ENCODE measurements around the gene KLLN. TPM values are rescaled to one million over a fixed set of nuclear protein-coding genes. Genes with fewer than 3 reads are reported as not detected.

Gene KLLN
- total and polyA plus RNA-seq, 9 of the 15 experiments (the other 6 are each of a cell fraction or from before 2014, with no cell fraction given): 0.07 to 0.40 (median 0.25) TPM

DNA sequence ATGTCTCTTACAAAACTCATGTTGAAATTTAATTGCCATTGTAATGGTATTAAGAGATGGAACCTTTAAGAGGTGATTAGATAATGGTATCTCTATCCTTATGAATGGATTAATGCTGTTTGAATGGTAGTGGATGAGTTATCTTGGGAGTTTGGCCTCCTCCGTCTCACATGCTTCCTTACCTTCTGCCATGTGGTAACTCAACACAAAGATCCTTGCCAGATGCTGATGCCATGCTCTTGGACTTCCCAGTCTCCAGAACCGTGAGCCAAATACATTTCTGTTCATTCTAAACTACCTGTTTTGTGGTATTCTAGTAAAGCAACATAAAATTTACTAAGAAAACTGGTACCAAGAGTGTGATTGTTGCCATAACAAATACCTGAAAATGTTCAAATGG lies 23.3 kb upstream of the KLLN start (continued):
- no peak for TF ChIP-seq NFE2 (IDR thresholded peaks at IDR 0.05; ENCODE audit: low read depth)

DNA sequence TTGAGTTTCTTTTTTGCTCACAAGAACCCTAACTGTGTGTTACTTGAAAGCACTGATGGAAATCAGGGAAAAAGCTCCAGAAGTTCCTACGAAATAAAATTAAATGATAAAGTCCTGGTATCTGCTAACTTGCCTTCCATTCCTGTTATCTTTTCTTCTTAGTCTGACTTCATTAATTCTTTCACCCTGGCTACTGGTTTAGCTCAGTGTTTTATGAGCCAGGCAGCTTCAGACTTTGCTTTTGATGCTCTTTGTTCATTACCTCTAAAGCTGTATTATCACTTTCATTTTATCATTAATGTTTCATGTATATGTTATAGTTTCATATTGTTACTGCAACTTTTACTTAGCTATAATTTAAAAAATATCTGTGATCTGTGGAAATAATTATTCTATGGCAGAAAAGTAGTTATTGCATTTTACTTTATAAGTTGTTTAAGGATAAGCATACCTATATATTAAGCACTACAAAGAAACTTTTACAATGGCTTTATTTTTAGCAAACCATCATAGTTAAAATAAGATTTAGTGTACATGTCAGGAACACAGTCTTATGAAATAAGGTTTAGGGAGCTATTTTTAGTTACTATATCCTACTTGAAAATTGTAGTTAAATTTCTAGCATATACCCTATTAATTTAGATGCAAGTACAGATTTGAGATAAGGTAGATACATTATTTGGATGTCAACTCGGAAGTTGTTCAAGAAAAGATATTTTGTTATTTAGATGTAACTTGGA lies 19.4 kb upstream of the KLLN start:
- Histone ChIP-seq H3K9me3 (replicated peaks; ENCODE audit: control insufficient read depth, insufficient read depth, low read depth, low read length) (no peaks in the 10 kb centered on the region), H3K27ac (ENCODE audit: extremely low read depth, low read depth, low read length) (no peak overlapping the region), H3K79me2 (ENCODE audit: control insufficient read depth, insufficient read depth, low read length) (peaks cover 44% of the 10 kb centered on the region), H4K20me1 (replicated peaks; ENCODE audit: control insufficient read depth, insufficient read depth, low read length) (no peaks in the 10 kb centered on the region), H3K9me1 (ENCODE audit: control insufficient read depth, insufficient read depth, low read length) (no peaks in the 10 kb centered on the region), H3K9ac (ENCODE audit: insufficient read depth in 1 of 2, low read depth in 2 of 2, low read length in 2 of 2) (no peak overlapping the region), H3K4me2 (ENCODE audit: insufficient read depth, low read length) (no peak overlapping the region), H3K4me1 (replicated peaks in 1 of 2; ENCODE audit: control insufficient read depth in 2 of 2, insufficient read depth in 2 of 2, low read length in 2 of 2) (no peaks in the 10 kb centered on the region; a peak in 1 of 5 replicates), H2AFZ (ENCODE audit: low read depth, low read length) (no peak overlapping the region), H3K36me3 (ENCODE audit: control insufficient read depth, insufficient read depth, low read length) (peaks cover 14% of the 10 kb centered on the region; the same call in 2 of the 3 replicates), H3K4me3 (no peak overlapping the region), H3K27me3 (ENCODE audit: control insufficient read depth in 2 of 2, insufficient read depth in 2 of 2, low read length in 2 of 2) (no peaks in the 10 kb centered on the region)
- DNase-seq (ENCODE audit: extremely low read depth in 1 of 4, low spot score in 3 of 4) (no peak), FAIRE-seq (no peak), ATAC-seq (no peak)
- 66% methylated on average over 2 of the region's 2 CpGs for WGBS (ENCODE audit: insufficient coverage, low coverage, missing lambda C conversion rate)
- in situ Hi-C loops (cut with MboI) (no loop called here), intact Hi-C loops (cut with micrococcal nuclease) (no loop called here)
- ChIA-PET CTCF (ENCODE audit: low intra/inter-chr PET ratio) (no interaction called here), POLR2A (interaction anchor here (0.6 to 1.0 kb wide), 2 partner anchors 20 to 60 kb away, joined by 3 read pairs; partner anchors contain the start of genes KLLN and PTEN)
- TF ChIP-seq ZNF239 (CRISPR knock-in tag; IDR thresholded peaks at IDR 0.05): no peak
- no peak for TF ChIP-seq PTBP1 (IDR thresholded peaks at IDR 0.05; ENCODE audit: low read depth, low read length)
- no peak for TF ChIP-seq NKRF (IDR thresholded peaks at IDR 0.05; ENCODE audit: borderline replicate concordance)
- TF ChIP-seq CHAMP1 (IDR thresholded peaks at IDR 0.05): no peak
- TF ChIP-seq BCOR (IDR thresholded peaks at IDR 0.05): no peak
- TF ChIP-seq NCOA1 (IDR thresholded peaks at IDR 0.05; ENCODE audit: low read depth): no peak
- TF ChIP-seq DACH1 (IDR thresholded peaks at IDR 0.05; ENCODE audit: partially characterized antibody): no peak
- no peak for TF ChIP-seq MEF2A (IDR thresholded peaks at IDR 0.05; ENCODE audit: control insufficient read depth, low read depth, low read length)
- TF ChIP-seq CGGBP1 (CRISPR knock-in tag; IDR thresholded peaks at IDR 0.05): no peak
- no peak for TF ChIP-seq TEAD2 (tag; IDR thresholded peaks at IDR 0.05)
- TF ChIP-seq, protein P1, sequence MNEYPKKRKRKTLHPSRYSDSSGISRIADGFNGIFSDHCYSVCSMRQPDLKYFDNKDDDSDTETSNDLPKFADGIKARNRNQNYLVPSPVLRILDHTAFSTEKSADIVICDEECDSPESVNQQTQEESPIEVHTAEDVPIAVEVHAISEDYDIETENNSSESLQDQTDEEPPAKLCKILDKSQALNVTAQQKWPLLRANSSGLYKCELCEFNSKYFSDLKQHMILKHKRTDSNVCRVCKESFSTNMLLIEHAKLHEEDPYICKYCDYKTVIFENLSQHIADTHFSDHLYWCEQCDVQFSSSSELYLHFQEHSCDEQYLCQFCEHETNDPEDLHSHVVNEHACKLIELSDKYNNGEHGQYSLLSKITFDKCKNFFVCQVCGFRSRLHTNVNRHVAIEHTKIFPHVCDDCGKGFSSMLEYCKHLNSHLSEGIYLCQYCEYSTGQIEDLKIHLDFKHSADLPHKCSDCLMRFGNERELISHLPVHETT (CRISPR knock-in tag; conservative IDR thresholded peaks at IDR 0.05 in 1 of 2, IDR thresholded peaks at IDR 0.05 in 1 of 2): no peak
- TF ChIP-seq MBD2 (IDR thresholded peaks at IDR 0.05; ENCODE audit: borderline replicate concordance, low read depth): no peak
- BruUV-seq (replicated peaks): no TSS peak
